ENCODE results near the gene CGREF1.
A peak's percentile ranks its signal among the peaks of the same experiment; 100 is the strongest.

Gene CGREF1

DNA sequence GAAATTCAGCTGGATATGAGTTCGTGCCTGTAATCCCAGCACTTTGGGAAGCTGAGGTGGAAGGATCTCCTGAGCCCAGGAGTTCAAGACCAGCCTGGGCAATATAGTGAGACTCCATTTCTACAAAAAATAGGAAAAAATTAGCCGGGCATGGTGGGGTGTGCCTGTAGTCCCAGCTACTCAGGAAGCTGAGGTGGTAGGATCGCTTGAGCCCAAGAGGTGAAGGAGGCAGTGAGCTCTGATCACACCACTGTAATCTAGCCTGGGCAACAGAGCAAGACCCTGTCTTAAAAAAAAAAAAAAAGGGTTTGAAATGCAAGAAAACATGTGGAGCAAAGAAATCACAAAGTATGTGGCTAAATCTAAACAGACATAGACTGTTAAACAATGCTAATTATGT is 9.8 kb downstream of the CGREF1 start:
- ATAC-seq = no peak

DNA sequence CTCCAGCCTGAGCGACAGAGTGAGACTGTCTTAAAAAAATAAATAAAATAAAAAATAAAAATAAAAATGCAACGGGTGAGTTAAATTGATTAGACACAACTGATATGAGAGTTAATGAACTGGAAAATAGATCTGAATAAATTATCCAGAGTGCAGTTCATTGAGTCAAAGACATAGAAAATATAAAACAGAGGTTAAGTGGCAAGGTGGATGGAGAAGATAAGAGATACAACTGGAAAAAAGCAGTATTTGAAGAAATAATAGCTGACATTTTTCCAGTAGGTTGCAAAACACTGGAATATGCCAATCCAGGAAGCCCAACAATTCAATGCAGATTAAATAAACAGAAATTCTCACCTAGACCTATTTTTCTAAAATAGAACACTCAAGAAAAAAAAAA is 10.7 kb downstream of the CGREF1 start:
- no peak for ATAC-seq

DNA sequence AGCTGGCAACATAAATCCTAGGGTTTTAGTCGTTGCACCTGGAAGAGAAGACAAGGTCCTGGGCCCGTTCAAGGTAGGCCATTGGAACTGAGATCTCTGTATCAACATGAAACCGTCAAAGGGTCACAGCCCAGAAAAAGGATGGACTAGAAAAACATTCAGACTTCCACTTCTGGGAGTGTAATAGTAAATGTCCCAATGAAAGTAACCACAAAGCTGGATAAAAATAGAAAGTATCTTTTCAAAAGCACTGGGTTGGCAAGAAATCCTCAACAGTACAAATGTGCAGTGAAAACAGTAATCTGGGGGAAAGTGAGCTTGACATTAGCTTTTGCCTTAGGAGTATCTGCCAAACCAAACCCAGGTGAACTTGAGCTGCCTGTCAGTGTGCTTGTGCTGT is 12.9 kb downstream of the CGREF1 start:
- ATAC-seq = no peak

DNA sequence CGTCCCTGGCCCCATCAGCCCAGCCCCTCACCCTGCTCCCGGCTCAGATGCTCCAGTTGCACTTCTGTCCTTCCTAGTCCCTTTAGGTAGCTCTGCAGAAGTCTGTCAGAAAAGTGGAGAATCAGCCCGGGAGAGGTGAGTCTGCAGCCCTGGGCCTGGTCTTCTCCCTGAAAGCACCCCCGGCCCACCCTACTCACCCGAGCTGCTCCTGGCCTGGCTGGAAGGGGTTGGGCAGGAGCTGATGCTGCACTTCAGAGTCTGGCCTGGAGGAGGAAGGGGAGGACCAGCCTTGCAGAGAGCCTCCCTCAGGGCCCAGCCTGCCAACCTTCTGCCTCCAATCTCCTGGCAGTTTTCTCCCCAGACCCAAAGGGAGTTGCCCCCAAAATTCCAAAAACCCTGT is 16.6 kb downstream of the CGREF1 start:
- ATAC-seq = no peak

GRCh38 chr2:27100036-27100435 is 18.9 kb downstream of the CGREF1 start:
- ATAC-seq = no peak

DNA sequence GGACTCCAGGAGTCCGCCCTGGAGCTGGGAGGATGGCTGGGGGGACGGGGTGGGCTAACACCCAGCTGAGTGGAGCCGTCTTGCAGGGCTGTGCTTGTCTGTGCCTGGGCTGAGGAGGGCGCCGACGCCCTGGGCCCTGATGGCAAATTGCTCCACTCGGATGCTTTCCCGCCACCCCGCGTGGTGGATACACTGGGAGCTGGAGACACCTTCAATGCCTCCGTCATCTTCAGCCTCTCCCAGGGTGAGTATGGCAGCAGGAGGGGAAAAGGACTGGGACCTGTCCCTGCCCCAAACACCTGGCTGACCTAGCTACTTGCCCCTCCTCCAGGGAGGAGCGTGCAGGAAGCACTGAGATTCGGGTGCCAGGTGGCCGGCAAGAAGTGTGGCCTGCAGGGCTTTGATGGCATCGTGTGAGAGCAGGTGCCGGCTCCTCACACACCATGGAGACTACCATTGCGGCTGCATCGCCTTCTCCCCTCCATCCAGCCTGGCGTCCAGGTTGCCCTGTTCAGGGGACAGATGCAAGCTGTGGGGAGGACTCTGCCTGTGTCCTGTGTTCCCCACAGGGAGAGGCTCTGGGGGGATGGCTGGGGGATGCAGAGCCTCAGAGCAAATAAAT is 19.5 kb downstream of the CGREF1 start:
- no peak for ATAC-seq

DNA sequence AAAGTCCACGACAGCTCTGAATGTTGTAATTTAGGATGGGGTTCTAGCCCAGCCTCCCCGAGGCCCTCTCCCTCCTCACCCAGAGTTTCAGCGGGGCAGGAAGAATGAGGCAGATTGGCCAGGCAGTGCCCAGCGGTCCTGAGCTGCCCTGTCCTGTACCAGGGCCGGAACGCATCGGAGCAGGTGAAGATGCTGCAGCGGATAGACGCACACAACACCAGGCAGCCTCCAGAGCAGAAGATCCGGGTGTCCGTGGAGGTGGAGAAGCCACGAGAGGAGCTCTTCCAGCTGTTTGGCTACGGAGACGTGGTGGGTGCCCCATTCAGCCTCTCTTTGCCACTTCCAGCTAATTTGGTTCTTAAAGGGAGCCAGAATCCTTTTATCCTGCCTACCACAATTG is 21.6 kb downstream of the CGREF1 start:
- ATAC-seq = no peak

DNA sequence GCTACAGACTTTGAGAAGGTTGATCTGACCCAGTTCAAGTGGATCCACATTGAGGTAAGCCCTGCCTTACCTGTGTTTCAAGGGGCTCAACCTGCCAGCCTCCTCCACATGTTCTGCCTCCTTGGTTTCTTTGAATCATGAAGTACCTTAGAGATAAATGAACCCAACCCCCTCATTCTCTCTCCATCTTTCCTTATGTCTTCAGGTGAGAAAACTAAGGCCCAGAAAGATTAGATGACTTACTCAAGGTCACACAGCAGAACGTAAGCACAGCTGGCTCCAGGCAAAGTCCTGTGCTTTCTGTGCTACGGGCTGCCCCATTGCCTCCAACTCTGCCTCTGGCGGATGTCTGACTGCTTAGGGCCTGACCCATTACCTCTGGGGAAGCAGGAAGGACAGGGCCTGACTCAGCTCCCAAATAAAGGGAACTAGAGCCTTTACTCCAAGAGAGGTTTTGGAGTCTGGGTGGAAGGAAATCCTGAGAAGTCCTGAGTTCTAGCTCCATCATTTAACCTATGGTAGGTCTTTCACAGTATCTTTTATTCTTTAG is 22.1 kb downstream of the CGREF1 start:
- ATAC-seq = no peak

- peak; percentile 83 to 90 for ATAC-seq
Observed at GRCh38 chr2:27095745-27096651, 22.9 kb downstream of the CGREF1 start.

DNA sequence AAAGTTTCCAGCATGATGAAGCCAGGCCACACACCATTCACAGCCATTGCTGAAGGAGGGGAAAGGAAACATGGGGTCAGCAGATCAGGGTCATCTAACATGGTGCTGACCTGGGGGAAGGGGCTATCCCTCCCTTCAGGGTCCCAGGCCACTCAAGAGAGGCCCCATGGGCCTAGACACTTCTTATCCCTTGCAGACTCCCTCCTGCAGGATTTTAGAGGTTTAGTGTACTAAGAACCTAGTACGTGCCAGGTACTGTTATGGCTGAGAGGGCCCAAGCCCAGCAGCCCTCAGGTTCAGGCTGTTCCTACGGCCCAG is 23.5 kb downstream of the CGREF1 start:
- ATAC-seq = no peak

DNA sequence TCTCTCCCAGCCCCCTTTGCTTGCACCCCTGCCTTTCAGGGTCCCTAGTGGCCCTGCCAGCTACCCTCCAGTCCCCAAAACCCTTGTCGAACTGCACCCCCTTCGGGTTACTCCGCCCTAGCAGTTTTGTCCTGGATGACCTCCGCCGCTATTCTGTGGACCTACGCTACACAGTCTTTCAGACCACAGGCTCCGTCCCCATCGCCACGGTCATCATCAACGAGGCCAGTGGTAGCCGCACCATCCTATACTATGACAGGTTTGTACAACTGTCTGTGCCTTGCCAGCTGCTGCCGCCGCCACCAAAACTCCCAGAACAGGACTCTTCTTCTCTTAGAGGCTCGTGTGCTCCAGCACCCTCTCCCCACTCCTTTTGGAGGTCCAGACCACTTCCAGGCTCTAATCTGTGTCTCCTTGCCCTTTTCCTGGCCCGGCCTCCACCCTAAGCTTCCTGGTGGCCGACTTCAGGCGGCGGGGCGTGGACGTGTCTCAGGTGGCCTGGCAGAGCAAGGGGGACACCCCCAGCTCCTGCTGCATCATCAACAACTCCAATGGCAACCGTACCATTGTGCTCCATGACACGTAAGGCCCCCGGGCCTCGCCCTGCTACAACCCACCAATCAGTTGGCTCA is 24.5 kb downstream of the CGREF1 start:
- no peak for ATAC-seq

DNA sequence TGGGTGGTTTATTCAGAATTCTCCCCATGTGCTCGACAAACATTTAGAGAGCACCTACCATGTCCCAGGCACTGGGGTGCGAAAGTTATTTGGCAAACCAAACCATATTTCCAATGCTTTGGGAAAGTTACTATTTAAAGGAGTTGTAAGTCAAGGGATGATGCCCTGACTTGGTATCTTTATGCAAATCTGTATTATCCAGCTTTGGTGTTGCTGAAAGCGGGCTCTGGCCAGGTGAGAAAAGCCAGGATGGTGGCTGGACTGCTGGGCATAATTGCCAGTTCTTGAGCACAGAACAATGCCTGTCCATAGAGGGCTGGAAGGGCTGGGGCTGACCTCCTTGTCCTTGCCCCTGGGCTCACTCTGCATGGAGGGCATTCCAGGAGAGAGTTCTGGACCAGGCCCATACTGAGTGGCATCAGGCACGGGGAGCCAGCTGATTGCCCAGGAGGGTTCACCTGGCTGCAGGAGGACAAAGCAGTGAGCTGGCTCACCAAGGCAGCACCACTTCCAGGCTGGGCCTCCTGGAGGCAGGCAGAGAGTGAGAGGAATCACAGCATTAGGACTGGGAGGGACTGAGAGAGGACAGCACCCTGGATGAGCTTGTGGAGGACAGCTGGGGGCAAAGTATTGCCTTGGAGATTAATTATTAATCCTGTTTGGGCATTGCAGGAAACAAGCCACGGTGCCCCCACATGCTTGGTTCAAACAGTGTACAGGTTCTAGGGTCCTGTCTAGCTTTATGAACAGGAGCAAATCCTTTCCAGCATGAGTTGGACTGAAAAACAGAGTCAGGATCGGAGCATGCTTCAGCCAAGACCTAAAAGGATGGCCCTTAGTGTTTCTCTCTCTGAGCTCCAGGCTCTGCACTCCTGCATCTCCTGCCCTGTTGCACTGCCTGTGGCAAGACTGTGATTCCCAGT is 25.2 kb downstream of the CGREF1 start:
- ATAC-seq = no peak

DNA sequence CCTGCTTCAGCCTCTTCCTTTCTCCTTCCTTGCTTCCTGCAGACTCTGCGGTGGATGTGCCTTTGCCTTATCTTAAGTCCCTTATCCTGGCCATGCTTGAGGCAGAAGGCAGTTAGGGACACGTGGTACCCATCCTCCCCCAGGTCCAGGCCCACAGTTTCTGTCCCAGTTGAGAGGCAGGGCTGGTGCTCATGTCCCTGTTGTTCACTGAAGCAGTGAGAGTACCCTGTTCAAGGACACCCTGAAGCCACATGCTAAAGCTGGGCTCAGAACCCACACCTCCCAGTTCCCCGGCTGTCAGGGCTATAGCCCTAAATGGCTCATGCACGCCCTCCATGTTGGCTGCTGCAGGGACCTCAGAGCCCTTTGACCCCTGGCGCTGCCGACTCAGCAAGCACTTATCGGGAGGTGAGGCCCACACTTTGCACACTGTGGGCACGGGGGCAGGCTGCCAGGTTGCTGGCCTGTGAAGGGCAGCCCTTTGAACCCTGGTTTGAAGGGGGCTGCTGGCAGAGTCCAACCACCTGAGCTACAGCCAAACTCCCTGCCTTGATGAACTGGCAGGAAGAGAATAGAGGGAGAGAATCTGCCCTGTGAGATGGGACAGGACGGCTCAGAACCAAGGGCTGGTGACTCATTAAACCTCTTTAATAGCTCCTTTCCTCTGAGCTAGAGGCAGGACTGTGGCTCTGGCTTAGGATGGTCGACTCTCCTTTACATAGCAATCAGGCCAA is 26.1 kb downstream of the CGREF1 start:
- no peak for ATAC-seq

DNA sequence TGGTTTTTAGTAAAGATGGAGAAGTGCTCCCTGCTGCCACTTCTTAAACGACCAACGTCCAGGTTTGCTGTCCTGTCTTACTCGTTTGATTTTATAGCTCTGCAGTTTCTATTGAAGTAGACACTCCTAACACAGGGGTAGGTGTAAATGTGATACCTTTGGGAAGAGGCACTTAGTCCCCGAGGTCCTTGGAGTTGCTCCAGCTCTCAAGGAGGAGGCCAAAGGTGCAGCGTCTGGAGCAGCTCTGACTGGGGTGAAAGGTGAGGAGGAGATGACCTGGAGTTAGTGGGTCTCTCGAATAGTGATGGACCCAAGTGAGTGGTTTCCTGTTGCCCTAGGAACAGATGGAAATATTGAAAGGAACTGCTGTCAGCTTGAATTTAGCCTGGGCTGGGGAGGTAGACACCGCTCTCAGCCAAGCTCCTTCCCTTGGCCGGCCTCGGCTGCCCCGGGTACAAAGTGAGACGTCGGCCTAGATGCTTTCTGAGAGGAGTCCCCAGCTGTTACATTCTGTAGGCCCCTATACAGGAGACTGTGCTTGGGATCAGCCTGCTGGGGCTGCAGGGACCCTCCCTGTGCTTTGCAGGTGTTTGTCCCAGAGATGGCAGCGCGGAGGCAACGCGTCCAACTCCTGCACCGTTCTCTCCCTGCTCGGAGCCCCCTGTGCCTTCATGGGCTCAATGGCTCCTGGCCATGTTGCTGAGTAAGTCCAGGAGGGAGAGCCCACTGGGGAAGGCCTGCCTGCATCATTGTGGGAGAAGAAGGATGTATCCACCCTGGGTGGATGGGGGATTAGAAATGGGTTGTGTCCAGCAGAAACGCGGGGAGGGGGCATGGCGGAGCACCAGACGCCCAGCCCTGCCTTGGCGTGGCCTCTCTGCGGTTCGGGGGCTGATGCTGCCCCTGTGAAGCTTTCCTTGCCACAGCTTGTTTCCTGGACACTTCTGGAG is 26.9 kb downstream of the CGREF1 start:
- no peak for ATAC-seq

DNA sequence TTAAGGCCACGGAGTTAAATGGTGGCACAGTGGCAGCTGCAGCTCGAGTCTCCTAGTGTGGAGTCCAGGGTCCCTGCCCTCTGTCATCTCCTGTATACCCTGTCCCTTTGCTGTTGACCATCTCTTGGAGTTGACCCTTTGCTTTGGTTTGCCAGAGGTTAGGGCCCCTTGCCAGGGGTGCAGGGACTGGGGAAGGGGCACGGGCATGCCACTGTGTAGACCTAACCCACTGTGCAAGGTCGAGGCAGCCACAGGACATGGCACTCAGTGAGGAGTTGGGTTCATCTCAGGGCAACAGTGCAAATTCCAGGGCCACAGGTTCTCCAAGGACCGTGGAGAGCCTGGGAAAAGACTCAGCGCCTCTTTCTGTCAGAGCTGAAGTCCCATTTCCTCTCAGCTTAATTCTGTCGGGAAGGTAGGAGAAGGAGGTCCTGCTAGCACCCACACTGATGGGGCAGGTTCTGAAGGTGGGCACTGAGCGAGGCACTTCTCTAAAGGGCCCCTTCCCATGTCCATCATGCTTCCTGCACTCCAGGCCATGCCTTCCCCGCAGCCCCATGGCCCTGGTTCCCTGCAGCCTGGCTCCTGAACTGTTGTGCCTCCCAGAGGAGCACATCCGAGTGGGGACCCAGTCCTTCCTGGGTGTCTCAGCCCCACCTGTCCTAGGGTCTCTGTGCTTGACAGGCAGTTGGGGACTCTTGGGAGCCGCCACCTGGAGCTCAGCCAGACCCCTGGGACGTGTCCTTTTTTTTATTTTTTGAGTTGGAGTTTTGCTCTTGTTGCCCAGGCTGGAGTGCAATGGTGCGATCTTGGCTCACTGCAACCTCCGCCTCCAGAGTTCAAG is 29.6 kb downstream of the CGREF1 start:
- no peak for ATAC-seq

DNA sequence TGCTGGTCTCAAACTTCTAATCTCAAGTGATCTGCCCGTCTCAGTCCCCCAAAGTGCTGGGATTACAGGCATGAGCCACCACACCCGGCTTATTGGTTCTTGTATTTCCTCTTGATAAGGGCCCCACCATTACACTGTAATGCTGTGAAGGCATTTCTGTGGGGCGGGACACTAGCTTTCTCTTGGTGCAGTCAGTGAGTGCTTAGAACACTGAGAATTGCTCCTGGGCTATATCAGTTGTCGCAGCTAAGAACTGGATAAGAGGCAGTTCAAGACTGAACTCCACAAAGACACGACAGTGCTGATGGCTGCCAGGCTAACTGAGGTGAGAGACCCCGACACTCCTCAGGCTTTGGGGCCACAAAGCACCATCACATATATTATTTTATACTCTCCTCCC is 30.3 kb downstream of the CGREF1 start:
- ATAC-seq = no peak

DNA sequence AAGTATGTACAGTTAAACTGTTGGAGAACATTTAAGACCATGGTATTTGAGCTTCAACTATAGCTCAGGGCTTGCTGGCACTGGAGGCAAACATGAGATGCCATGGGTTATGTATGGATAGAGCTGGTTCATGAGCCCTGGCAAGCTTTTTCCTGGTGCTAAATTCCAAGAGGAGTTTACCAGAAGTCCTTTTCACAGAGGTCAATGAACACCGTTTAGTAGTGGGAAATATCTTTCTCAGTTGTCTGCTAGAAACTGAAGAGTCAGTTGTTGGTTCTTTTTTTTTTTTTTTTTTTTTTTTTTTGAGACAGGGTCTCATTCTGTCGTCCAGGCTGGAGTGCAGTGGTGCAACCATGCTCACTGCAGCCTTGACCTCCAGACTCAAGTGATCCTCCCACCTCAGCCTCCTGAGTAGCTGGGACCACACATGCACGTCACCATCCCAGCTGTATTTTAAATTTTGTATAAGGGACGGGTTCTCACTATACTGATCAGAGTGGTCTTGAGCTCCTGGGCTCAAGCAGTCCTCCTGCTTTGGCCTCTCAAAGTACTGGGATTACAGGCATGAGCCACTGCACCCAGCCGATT is 31.0 kb downstream of the CGREF1 start:
- no peak for ATAC-seq

DNA sequence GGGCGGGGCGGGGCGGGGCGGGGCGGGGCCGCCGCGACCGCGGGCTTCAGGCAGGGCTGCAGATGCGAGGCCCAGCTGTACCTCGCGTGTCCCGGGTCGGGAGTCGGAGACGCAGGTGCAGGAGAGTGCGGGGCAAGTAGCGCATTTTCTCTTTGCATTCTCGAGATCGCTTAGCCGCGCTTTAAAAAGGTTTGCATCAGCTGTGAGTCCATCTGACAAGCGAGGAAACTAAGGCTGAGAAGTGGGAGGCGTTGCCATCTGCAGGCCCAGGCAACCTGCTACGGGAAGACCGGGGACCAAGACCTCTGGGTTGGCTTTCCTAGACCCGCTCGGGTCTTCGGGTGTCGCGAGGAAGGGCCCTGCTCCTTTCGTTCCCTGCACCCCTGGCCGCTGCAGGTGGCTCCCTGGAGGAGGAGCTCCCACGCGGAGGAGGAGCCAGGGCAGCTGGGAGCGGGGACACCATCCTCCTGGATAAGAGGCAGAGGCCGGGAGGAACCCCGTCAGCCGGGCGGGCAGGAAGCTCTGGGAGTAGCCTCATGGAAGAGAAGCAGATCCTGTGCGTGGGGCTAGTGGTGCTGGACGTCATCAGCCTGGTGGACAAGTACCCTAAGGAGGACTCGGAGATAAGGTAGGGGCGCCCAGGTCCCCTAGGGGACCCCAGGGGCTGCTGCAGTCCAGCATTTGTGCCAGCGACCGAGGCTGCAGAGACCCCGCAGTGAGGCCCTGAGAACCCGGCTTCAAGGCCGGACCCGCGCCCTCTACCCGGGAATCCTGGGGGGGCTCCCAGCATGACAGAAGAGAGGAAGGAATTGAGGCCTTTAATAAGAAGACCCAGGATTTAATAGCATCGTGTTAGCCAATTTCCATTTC is 32.0 kb downstream of the CGREF1 start, which contains the start of gene KHK:
Gene KHK, plus strand, starts transcription at position 49 of the 870 bp plus-strand sequence. Its CDS starts 488 bp downstream, at position 537.
- peak in 1 of 2 donors; percentile 0 for ATAC-seq

Data from activated CD4-positive, CD25-positive, alpha-beta regulatory T cell treated with anti-CD3 and anti-CD28 coated beads, Interleukin-2, amount 50 U/mL, for 24 hours (primary cell).